DOHH2 (cell line): ENCODE results near the gene FAM184A.

Experiments
- H3F3A ChIP-seq: fragments of 200-600 bp; sonication (generic), shearing (Covaris generic); 2 replicates; pipeline ENCODE4 v1.6.0; 2016; ENCODE audit warnings: antibody characterized with exemption, mild to moderate bottlenecking; ENCODE audit not compliant: control insufficient read depth, insufficient read depth
- H3K27ac ChIP-seq: fragments of 200-600 bp; sonication (generic); 2 replicates; pipeline ENCODE4 v1.5.1; 2014; ENCODE audit warnings: low read depth, mild to moderate bottlenecking, low read length, moderate library complexity
- H3K27me3 ChIP-seq: fragments of 200-600 bp; sonication (generic); 2 replicates; pipeline ENCODE4 v1.6.1; 2014; ENCODE audit warnings: mild to moderate bottlenecking, low read length, mixed read lengths; ENCODE audit not compliant: control insufficient read depth
- H3K36me3 ChIP-seq: fragments of 200-600 bp; sonication (generic); 2 replicates; pipeline ENCODE4 v1.6.1; 2014; ENCODE audit warnings: mild to moderate bottlenecking, low read length, moderate library complexity, mixed read lengths; ENCODE audit not compliant: control insufficient read depth
- H3K4me1 ChIP-seq: fragments of 200-600 bp; sonication (generic); 2 replicates; pipeline ENCODE4 v1.6.1; 2014; ENCODE audit warnings: mild to moderate bottlenecking, low read length, mixed read lengths; ENCODE audit not compliant: control insufficient read depth
- H3K4me2 ChIP-seq: fragments of 200-600 bp; sonication (generic); 2 replicates; pipeline ENCODE4 v1.6.0; 2014; ENCODE audit warnings: mild to moderate bottlenecking, low read length, moderate library complexity
- H3K4me3 ChIP-seq: fragments of 200-600 bp; sonication (generic); 2 replicates; pipeline ENCODE4 v1.5.1; 2014; ENCODE audit warnings: mild to moderate bottlenecking, low read length, mixed read lengths
- H3K79me2 ChIP-seq: fragments of 200-600 bp; sonication (generic); 2 replicates; pipeline ENCODE4 v1.6.1; 2014; ENCODE audit warnings: mild to moderate bottlenecking, low read length, mixed read lengths; ENCODE audit not compliant: control insufficient read depth
- H3K9me2 ChIP-seq: fragments of 200-600 bp; sonication (generic); replicated peaks from 2 replicates; pipeline ENCODE4 v1.6.1; 2014; ENCODE audit warnings: mild to moderate bottlenecking, low read length, mixed read lengths; ENCODE audit not compliant: control insufficient read depth
- H3K9me3 ChIP-seq: fragments of 200-600 bp; sonication (generic); 2 replicates; pipeline ENCODE4 v1.6.1; 2014; ENCODE audit warnings: antibody characterized with exemption, low read length, mixed read lengths; ENCODE audit not compliant: control insufficient read depth, insufficient read depth
- H4K20me1 ChIP-seq: fragments of 200-600 bp; sonication (generic); 2 replicates; pipeline ENCODE4 v1.6.0; 2014; ENCODE audit warnings: low read depth, mild to moderate bottlenecking, antibody characterized with exemption, low read length, moderate library complexity; ENCODE audit not compliant: control insufficient read depth, insufficient read depth
- EZH2phosphoT487 ChIP-seq: fragments of 200-600 bp; sonication (generic); IDR thresholded peaks from 2 replicates; pipeline ENCODE4 v1.6.1; 2017; ENCODE audit warnings: borderline replicate concordance, mild to moderate bottlenecking, antibody characterized with exemption, low read length, moderate library complexity, mixed read lengths
- TF ChIP-seq, protein P1 (sequence below): fragments of 200-600 bp; sonication (generic); IDR thresholded peaks from one replicate; pipeline ENCODE4 v1.5.1; 2014; ENCODE audit warnings: antibody characterized with exemption, mild to moderate bottlenecking, low read depth, low read length; ENCODE audit not compliant: poor library complexity, severe bottlenecking

The FAM184A gene

DNA sequence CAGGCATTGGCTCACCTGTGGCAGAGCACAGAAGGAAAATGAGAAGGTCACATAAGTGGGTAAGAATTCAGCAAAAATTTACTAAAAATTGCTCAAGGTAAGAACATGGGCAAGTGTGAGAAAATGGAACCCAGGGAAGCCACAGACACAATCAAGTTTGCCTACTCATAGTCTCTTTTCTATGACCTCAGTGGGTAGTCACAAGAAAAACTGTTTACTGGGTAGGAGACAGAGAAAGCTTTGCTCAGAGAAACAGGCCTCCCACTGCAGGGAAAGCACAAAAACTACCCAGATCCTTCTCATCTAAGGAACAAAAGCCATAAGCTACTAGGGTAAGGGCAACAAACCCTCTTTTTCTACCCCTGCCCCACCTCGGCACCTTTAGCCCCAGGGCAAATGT, 35.2 kb downstream of the FAM184A start:
- Histone ChIP-seq H3K27me3 (no peaks in the 10 kb centered on the region), H4K20me1 (no peaks in the 10 kb centered on the region), H3K27ac (no peak overlapping the region), H3K4me1 (no peaks in the 10 kb centered on the region), H3K9me2 (no peaks in the 10 kb centered on the region), H3K4me3 (no peak overlapping the region), H3K4me2 (no peak overlapping the region), H3F3A (no peaks in the 10 kb centered on the region), H3K79me2 (no peaks in the 10 kb centered on the region), H3K9me3 (no peaks in the 10 kb centered on the region), H3K36me3 (no peaks in the 10 kb centered on the region)
- TF ChIP-seq EZH2phosphoT487: no peak
- TF ChIP-seq, protein P1, sequence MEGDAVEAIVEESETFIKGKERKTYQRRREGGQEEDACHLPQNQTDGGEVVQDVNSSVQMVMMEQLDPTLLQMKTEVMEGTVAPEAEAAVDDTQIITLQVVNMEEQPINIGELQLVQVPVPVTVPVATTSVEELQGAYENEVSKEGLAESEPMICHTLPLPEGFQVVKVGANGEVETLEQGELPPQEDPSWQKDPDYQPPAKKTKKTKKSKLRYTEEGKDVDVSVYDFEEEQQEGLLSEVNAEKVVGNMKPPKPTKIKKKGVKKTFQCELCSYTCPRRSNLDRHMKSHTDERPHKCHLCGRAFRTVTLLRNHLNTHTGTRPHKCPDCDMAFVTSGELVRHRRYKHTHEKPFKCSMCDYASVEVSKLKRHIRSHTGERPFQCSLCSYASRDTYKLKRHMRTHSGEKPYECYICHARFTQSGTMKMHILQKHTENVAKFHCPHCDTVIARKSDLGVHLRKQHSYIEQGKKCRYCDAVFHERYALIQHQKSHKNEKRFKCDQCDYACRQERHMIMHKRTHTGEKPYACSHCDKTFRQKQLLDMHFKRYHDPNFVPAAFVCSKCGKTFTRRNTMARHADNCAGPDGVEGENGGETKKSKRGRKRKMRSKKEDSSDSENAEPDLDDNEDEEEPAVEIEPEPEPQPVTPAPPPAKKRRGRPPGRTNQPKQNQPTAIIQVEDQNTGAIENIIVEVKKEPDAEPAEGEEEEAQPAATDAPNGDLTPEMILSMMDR: no peak

DNA sequence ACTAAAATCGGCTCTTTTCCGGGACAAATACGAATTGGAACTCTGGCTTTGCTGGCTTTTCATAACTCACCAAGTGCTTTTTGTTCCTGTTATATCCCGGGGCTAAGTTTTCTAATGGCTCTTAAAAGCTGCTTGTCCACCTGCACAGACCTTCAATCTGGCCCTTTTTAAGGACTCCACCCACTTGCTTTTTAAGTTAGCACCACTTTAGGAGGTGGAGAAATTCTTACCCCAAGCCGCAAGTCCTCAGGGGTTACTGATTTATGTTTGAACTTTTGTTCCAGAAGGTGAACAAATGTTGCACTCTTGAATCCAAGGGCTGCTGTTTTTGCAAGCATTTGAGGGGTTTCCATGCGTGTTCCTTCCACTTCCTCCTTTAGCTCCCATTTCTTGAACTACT, 37.8 kb downstream of the FAM184A start:
- H3K4me3 ChIP-seq: no peak overlapping the region
- H3F3A ChIP-seq: no peaks in the 10 kb centered on the region
- no peaks in the 10 kb centered on the region for H3K79me2 ChIP-seq
- no peaks in the 10 kb centered on the region for H3K9me2 ChIP-seq
- no peaks in the 10 kb centered on the region for H3K36me3 ChIP-seq
- no peaks in the 10 kb centered on the region for H4K20me1 ChIP-seq
- no peaks in the 10 kb centered on the region for H3K27me3 ChIP-seq
- H3K4me1 ChIP-seq: no peaks in the 10 kb centered on the region
- no peak for TF ChIP-seq EZH2phosphoT487
- TF ChIP-seq, protein P1: no peak
- no peak overlapping the region for H3K4me2 ChIP-seq
- H3K27ac ChIP-seq: no peak overlapping the region
- H3K9me3 ChIP-seq: no peaks in the 10 kb centered on the region

DNA sequence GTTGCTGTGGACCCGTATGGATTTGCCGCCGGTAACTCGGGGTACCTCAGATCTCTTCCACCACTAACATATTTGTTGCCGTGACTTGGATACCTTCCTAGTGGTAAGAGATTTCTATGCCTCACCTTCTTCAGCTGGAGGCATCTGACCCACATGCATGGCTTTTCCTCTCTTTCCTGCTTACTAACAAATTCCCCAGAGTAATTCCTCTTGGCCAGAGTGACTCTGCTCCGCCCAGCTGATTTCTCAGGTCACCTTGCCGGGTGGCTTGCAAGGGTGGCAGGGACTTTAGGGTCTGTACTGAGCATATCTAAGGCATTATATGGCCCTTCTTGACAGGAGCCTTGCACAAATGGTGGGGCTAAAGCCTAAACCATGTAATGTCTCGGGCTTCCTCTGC, 38.2 kb downstream of the FAM184A start:
- Histone ChIP-seq H3K9me3 (no peaks in the 10 kb centered on the region), H3K4me3 (no peak overlapping the region), H3K9me2 (no peaks in the 10 kb centered on the region), H3K27me3 (no peaks in the 10 kb centered on the region), H3K27ac (no peak overlapping the region), H4K20me1 (no peaks in the 10 kb centered on the region), H3K4me2 (no peak overlapping the region), H3K4me1 (no peaks in the 10 kb centered on the region), H3K79me2 (no peaks in the 10 kb centered on the region), H3F3A (no peaks in the 10 kb centered on the region), H3K36me3 (no peaks in the 10 kb centered on the region)
- TF ChIP-seq, protein P1: no peak
- TF ChIP-seq EZH2phosphoT487: no peak
